HEK293 (cell line): ENCODE measurements around the gene TOM1L2.

ENCODE experiments used
- CTCF ChIA-PET: fragments of 350-600 bp; formaldehyde crosslinking; extraction: SDS; loops from one replicate; lab custom pipeline; 2021; ENCODE audit warnings: antibody characterized with exemption; lab: Yijun Ruan, JAX
- POLR2A ChIA-PET: fragments of 300-600 bp; formaldehyde crosslinking; extraction: SDS; loops from one replicate; lab custom pipeline; 2020; ENCODE audit warnings: antibody characterized with exemption, inconsistent platforms; lab: Yijun Ruan, JAX
- H3K27ac ChIP-seq: fragments of 200-500 bp; sonication (Bioruptor generic); 2 replicates; pipeline ENCODE4 v1.5.1; 2014; ENCODE audit warnings: low read depth, low read length, control low read depth, inconsistent platforms; ENCODE audit errors: extremely low read depth
- H3K36me3 ChIP-seq, 2 experiments: fragments of 200-500 bp in 1 of 2; sonication (Bioruptor generic) in 1 of 2; 1 replicate in 1 of 2; 2 replicates in 1 of 2; pipeline ENCODE4 v1.5.1; 2014 to 2017; ENCODE audit warnings: inconsistent platforms in 2 of 2, low read length in 2 of 2; ENCODE audit not compliant: control insufficient read depth in 2 of 2, insufficient read depth in 1 of 2
- H3K4me1 ChIP-seq: fragments of 200-500 bp; sonication (Bioruptor generic); 2 replicates; pipeline ENCODE4 v1.5.1; 2014; ENCODE audit warnings: mild to moderate bottlenecking, low read length, inconsistent platforms; ENCODE audit not compliant: control insufficient read depth, insufficient read depth
- H3K4me3 ChIP-seq: 2 replicates; pipeline ENCODE4 v1.5.1; 2011; ENCODE audit warnings: low read depth, mild to moderate bottlenecking, control low read depth, low read length, moderate library complexity
- H3K9me3 ChIP-seq: fragments of 200-500 bp; sonication (Bioruptor generic); 2 replicates; pipeline ENCODE4 v1.5.1; 2014; ENCODE audit warnings: low read depth, low read length, inconsistent platforms; ENCODE audit not compliant: control insufficient read depth, insufficient read depth
- GLI4 ChIP-seq: fragments of 450-650 bp; formaldehyde crosslinking; IDR thresholded peaks from 2 replicates; pipeline ENCODE4 v1.5.1; 2016; ENCODE audit warnings: missing biosample characterization, missing genetic modification characterization
- KLF8 ChIP-seq: fragments of 450-650 bp; formaldehyde crosslinking; IDR thresholded peaks from 2 replicates; pipeline ENCODE4 v1.5.1; 2016; ENCODE audit warnings: missing biosample characterization, missing genetic modification characterization
- YY1 ChIP-seq: fragments of 450-650 bp; formaldehyde crosslinking; IDR thresholded peaks from 2 replicates; pipeline ENCODE4 v1.5.1; 2018; ENCODE audit warnings: missing biosample characterization, missing genetic modification characterization
- ZBTB17 ChIP-seq: fragments of 450-650 bp; formaldehyde crosslinking; IDR thresholded peaks from 2 replicates; pipeline ENCODE4 v1.5.1; 2016; ENCODE audit warnings: missing biosample characterization, missing genetic modification characterization
- ZBTB20 ChIP-seq: fragments of 450-650 bp; formaldehyde crosslinking; IDR thresholded peaks from 2 replicates; pipeline ENCODE4 v1.5.1; 2016; ENCODE audit warnings: missing biosample characterization, missing genetic modification characterization
- ZEB2 ChIP-seq: fragments of 450-650 bp; formaldehyde crosslinking; IDR thresholded peaks from 2 replicates; pipeline ENCODE4 v1.5.1; 2016; ENCODE audit warnings: missing biosample characterization, missing genetic modification characterization
- ZNF138 ChIP-seq: fragments of 450-650 bp; formaldehyde crosslinking; IDR thresholded peaks from 2 replicates; pipeline ENCODE4 v1.5.1; 2016; ENCODE audit warnings: missing biosample characterization, missing genetic modification characterization, borderline replicate concordance
- ZNF155 ChIP-seq: fragments of 450-650 bp; formaldehyde crosslinking; IDR thresholded peaks from 2 replicates; pipeline ENCODE4 v1.5.1; 2016; ENCODE audit warnings: missing biosample characterization, missing genetic modification characterization
- ZNF221 ChIP-seq: fragments of 450-650 bp; formaldehyde crosslinking; IDR thresholded peaks from 2 replicates; pipeline ENCODE4 v1.5.1; 2017; ENCODE audit warnings: missing biosample characterization, missing genetic modification characterization, borderline replicate concordance
- ZNF302 ChIP-seq: fragments of 450-650 bp; formaldehyde crosslinking; IDR thresholded peaks from 2 replicates; pipeline ENCODE4 v1.5.1; 2016; ENCODE audit warnings: missing biosample characterization, missing genetic modification characterization, low read depth
- ZNF473 ChIP-seq: fragments of 450-650 bp; formaldehyde crosslinking; IDR thresholded peaks from 2 replicates; pipeline ENCODE4 v1.5.1; 2017; ENCODE audit warnings: missing biosample characterization, missing genetic modification characterization
- ZNF596 ChIP-seq: fragments of 450-650 bp; IDR thresholded peaks from 2 replicates; pipeline ENCODE4 v1.5.0; 2018; ENCODE audit warnings: missing biosample characterization, mild to moderate bottlenecking, missing genetic modification characterization, moderate library complexity
- ZNF658 ChIP-seq: fragments of 450-650 bp; formaldehyde crosslinking; IDR thresholded peaks from 2 replicates; pipeline ENCODE4; 2016; ENCODE audit warnings: missing biosample characterization, missing genetic modification characterization
- ZNF677 ChIP-seq: fragments of 450-650 bp; IDR thresholded peaks from 2 replicates; pipeline ENCODE4 v1.5.0; 2018; ENCODE audit warnings: missing biosample characterization, mild to moderate bottlenecking, missing genetic modification characterization, moderate library complexity
- ZNF747 ChIP-seq: fragments of 450-650 bp; formaldehyde crosslinking; IDR thresholded peaks from 2 replicates; pipeline ENCODE4 v1.5.1; 2016; ENCODE audit warnings: missing biosample characterization, missing genetic modification characterization
- ZNF830 ChIP-seq: fragments of 450-650 bp; IDR thresholded peaks from 2 replicates; pipeline ENCODE4 v1.5.0; 2018; ENCODE audit warnings: missing biosample characterization, missing genetic modification characterization, low read depth, mild to moderate bottlenecking, moderate library complexity
- TF ChIP-seq, protein P1 (sequence below): IDR thresholded peaks from 2 replicates; pipeline ENCODE4 v1.6.1; 2011; ENCODE audit warnings: mild to moderate bottlenecking, low read depth, low read length, borderline replicate concordance
- TF ChIP-seq, protein P2 (sequence below): sonication (generic); formaldehyde crosslinking; IDR thresholded peaks from 2 replicates; pipeline ENCODE4 v1.8.1; 2022; ENCODE audit warnings: mild to moderate bottlenecking, moderate library complexity, missing genetic modification reagents

Gene TOM1L2

DNA sequence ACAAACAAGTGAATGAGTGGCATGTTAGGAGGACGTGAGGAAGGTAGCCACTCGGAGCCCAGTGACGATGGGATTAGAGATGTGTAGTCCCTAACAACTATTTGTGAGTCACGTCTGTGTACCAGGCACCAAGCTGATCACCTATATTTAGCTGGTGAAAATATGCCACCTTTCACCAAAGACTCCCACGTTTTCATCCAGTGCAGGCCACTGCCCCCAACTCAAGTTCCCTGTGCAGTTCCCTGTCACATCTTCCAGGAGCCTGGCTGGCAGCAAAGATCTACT, 67.2 kb downstream of the TOM1L2 start:
- H3K36me3 ChIP-seq: peaks cover 0 to 13% of the 10 kb centered on the region in 2 experiments; a peak in 2 of 3 replicates
- TF ChIP-seq ZNF221 (tag by site-specific recombination) (no peak), ZNF596 (tag by site-specific recombination) (no peak), ZBTB20 (tag by site-specific recombination) (no peak), ZNF830 (tag by site-specific recombination) (no peak), YY1 (tag by site-specific recombination) (no peak), GLI4 (tag by site-specific recombination) (no peak), ZEB2 (tag by site-specific recombination) (no peak), ZNF473 (tag by site-specific recombination) (no peak), ZNF658 (tag by site-specific recombination) (no peak)
- TF ChIP-seq, all 188 proteins: peak for 0
- 0 out of 2 replicates have a peak, but pooled peaks cover 5% of the 10 kb centered on the region for H3K4me1 ChIP-seq
- no peak overlapping the region for H3K27ac ChIP-seq
- H3K9me3 ChIP-seq: no peaks in the 10 kb centered on the region
- ChIA-PET POLR2A (interaction anchor here (0.6 kb wide), 1 partner anchor 148 kb away, joined by 3 read pairs; no protein-coding TSS in a partner anchor), CTCF (interaction anchor here (0.6 to 0.9 kb wide), 2 partner anchors 55 to 985 kb away, joined by 3 to 4 read pairs; no protein-coding TSS in a partner anchor)
- H3K4me3 ChIP-seq: no peak overlapping the region

DNA sequence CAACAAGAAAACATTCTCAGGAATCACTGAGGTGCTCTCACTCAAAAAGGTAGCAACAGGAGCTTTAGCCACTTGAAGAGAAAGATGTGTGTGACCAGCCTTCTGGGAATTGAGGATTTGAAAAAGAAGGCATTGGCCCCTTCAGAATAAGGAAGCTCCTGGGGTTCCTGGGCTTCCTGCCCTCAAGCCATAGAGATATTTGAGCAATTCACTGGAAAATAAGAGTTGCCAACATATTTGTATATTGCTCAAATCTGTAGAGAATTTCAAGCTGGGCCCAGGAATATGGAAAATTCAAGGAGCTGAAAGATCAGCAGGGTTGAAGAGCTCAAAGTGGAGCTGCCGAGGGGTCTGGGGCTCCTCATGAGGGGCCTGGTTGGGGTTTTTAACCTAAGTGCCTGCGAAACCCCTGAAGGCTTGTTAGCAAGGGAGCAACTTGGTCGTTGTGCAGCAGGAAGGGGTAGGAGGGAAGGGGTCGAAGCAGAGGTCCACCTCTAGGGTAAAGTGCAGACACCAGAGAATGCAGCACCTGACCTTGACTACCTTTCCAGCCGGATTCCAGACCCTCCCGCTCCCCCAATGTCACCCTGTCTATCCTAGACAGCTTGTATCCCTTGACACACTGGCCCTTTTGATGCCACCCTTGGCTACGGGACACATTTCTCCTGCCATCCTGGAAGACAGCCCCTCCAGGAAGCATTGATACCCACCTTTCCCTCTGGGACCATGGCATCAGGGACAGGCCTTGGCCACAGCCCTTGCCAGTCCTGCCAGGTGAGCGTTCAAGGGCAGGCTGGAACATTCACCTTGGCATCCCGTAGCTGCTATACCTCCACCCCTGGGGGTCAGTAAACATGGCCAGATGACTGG, 67.8 kb downstream of the TOM1L2 start:
- POLR2A ChIA-PET: no interaction called here
- TF ChIP-seq ZNF747 (tag by site-specific recombination) (no peak), ZNF302 (tag by site-specific recombination) (no peak), ZNF677 (tag by site-specific recombination) (no peak), KLF8 (tag by site-specific recombination) (no peak), ZNF155 (tag by site-specific recombination) (no peak), ZBTB20 (tag by site-specific recombination) (no peak)
- TF ChIP-seq, protein P1, sequence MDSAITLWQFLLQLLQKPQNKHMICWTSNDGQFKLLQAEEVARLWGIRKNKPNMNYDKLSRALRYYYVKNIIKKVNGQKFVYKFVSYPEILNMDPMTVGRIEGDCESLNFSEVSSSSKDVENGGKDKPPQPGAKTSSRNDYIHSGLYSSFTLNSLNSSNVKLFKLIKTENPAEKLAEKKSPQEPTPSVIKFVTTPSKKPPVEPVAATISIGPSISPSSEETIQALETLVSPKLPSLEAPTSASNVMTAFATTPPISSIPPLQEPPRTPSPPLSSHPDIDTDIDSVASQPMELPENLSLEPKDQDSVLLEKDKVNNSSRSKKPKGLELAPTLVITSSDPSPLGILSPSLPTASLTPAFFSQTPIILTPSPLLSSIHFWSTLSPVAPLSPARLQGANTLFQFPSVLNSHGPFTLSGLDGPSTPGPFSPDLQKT: no peak
- TF ChIP-seq, all 188 proteins: peak for 0
- no peaks in the 10 kb centered on the region for H3K9me3 ChIP-seq
- 0 out of 2 replicates have a peak, but pooled peaks cover 5% of the 10 kb centered on the region for H3K4me1 ChIP-seq
- H3K36me3 ChIP-seq: peaks cover 0 to 13% of the 10 kb centered on the region in 2 experiments; a peak in 2 of 3 replicates
- no peak overlapping the region for H3K27ac ChIP-seq
- CTCF ChIA-PET: interaction anchor here (0.6 to 0.9 kb wide), 4 partner anchors 14 to 984 kb away, joined by 3 to 4 read pairs (median 4); no protein-coding TSS in a partner anchor
- H3K4me3 ChIP-seq: no peak overlapping the region

DNA sequence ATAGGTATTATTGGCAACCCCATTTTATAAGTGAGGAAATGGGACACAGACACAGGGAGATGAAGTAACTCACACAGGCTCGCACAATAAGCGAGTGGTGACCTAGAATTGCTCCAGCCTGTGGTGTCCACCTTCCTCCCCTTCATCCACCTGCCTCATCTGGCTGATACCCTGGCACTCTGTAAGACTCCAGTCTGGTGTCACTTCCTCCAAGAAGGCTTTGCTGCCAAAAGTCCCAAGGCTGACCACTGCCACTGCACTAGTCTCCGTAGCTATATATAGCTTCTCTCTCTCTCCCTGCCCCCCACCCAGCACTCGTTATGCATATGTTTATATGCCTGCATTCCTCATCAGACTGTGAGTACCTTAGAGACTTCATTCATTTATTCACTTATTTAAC, 69.3 kb downstream of the TOM1L2 start:
- Histone ChIP-seq H3K9me3 (no peaks in the 10 kb centered on the region), H3K36me3 (peaks cover 0 to 22% of the 10 kb centered on the region in 2 experiments; a peak in 2 of 3 replicates), H3K4me3 (no peak overlapping the region), H3K27ac (no peak overlapping the region), H3K4me1 (0 out of 2 replicates have a peak, but pooled peaks cover 5% of the 10 kb centered on the region)
- ChIA-PET POLR2A (no interaction called here), CTCF (interaction anchor here (0.7 to 6.2 kb wide), 4 partner anchors 12 to 41 kb away, joined by 5 to 48 read pairs (median 14); no protein-coding TSS in a partner anchor)
- TF ChIP-seq, protein P2, sequence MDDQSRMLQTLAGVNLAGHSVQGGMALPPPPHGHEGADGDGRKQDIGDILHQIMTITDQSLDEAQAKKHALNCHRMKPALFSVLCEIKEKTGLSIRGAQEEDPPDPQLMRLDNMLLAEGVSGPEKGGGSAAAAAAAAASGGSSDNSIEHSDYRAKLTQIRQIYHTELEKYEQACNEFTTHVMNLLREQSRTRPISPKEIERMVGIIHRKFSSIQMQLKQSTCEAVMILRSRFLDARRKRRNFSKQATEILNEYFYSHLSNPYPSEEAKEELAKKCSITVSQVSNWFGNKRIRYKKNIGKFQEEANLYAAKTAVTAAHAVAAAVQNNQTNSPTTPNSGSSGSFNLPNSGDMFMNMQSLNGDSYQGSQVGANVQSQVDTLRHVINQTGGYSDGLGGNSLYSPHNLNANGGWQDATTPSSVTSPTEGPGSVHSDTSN (CRISPR knock-in tag): no peak
- TF ChIP-seq ZNF138 (tag by site-specific recombination) (no peak), ZBTB17 (tag by site-specific recombination) (no peak), GLI4 (tag by site-specific recombination) (no peak)
